Prostate gland (tissue), 2 donors: Measurements from ENCODE around the gene NEK6.

ENCODE experiments used
- CTCF ChIP-seq, 4 experiments: fragments of 200-600 bp in 2 of 4; fragments of 450-650 bp in 2 of 4; sonication (generic) in 2 of 4; IDR thresholded peaks; 1 replicate in 3 of 4; 2 replicates in 1 of 4; pipeline ENCODE4 v1.5.1; 2016 to 2019; ENCODE audit warnings: antibody characterized with exemption in 4 of 4, mild to moderate bottlenecking in 2 of 4, moderate library complexity in 2 of 4
- POLR2AphosphoS5 ChIP-seq: sonication (generic); formaldehyde crosslinking; IDR thresholded peaks from one replicate; pipeline ENCODE4 v1.6.1; 2017; ENCODE audit warnings: antibody characterized with exemption

GRCh38 chr9:124353166-124353768 lies 95.5 kb downstream of the NEK6 start:
- TF ChIP-seq CTCF (IDR thresholded peaks at IDR 0.05) (no peak), POLR2AphosphoS5 (no peak)
